GM19035 (cell line): ENCODE data around the gene AFF2.

Experiments used
- ATAC-seq: cut with Tn5 transposase; IDR thresholded peaks from one replicate; pipeline ENCODE4 v1.9.1; 2021; ENCODE audit not compliant: unreplicated experiment

AFF2 gene

GRCh38 chrX:148500423-148501385 is at the start of gene AFF2:
Gene AFF2, plus strand, starts transcription at chrX:148500617. Its CDS starts 481 bp downstream, at chrX:148501098.
- peak; percentile 57 for ATAC-seq

GRCh38 chrX:148457279-148457678 is 43.1 kb upstream of the AFF2 start:
- ATAC-seq = no peak

DNA sequence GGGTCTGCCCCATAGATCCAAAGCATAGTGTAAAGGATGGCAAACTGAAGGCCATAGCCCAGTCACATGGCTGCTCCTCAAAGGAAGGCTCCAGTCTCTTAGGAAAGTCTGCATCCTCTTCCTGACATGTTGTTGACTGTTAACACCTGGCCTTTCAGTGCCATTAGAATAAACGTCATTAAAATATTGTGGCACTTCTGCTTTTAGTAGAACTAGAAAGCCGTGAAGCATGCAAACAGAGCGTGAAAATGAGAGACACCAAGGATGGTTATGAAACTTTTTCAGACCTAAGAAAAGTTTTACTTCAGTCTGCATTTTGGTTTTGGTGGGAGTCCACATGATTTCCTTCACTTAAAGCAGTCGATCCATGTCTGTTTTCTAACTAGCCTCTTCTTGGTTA is 41.1 kb upstream of the AFF2 start:
- peak; percentile 94 for ATAC-seq

GRCh38 chrX:148466292-148466691 is 34.1 kb upstream of the AFF2 start:
- peak; percentile 87 for ATAC-seq

GRCh38 chrX:148470324-148470723 is 30.1 kb upstream of the AFF2 start:
- ATAC-seq = no peak

DNA sequence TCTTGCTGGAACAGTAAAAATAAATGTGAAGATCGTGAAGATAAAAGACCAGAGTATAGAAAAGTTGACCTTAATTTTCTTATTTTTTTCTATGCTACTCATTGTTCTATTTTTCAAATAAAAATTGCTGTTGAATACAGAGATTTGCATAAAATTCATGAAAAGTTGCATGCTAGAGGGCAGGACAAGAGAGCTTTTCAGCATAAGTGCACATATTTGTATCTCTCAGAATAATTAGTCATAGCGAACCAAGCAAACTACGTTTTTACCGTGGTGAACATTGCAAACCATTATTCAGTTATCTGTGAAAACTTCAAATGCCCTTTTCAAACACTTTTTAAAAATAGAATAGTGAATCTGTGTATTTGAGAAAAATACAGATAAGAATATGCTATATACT is 26.4 kb upstream of the AFF2 start:
- ATAC-seq = no peak

- ATAC-seq = no peak
Measured at GRCh38 chrX:148492057-148492456, 8.4 kb upstream of the AFF2 start.

DNA sequence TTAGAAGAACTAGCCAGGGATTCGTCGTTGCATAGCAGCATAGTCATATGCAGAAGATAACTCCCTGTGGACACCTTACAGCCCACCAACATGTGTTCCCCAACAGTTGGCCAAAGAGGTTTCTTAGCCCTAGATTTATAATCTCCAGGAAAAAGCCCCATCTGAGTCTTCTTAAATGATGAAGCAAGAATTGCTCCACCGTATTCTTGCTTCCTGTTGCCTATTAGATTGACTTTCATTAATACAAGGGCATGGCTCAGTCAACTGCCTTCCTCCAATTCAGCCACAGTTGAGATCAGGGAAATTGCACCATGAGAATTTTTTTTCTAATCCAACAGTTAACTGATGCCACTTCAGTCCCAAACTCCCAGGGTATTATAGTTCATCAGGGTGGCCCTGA is 5.2 kb upstream of the AFF2 start:
- ATAC-seq = no peak

- no peak for ATAC-seq
Measured at GRCh38 chrX:148498067-148498466, 2.4 kb upstream of the AFF2 start.

- no peak for ATAC-seq
Measured at GRCh38 chrX:148499638-148500422, 587 bp upstream of the AFF2 start.

DNA sequence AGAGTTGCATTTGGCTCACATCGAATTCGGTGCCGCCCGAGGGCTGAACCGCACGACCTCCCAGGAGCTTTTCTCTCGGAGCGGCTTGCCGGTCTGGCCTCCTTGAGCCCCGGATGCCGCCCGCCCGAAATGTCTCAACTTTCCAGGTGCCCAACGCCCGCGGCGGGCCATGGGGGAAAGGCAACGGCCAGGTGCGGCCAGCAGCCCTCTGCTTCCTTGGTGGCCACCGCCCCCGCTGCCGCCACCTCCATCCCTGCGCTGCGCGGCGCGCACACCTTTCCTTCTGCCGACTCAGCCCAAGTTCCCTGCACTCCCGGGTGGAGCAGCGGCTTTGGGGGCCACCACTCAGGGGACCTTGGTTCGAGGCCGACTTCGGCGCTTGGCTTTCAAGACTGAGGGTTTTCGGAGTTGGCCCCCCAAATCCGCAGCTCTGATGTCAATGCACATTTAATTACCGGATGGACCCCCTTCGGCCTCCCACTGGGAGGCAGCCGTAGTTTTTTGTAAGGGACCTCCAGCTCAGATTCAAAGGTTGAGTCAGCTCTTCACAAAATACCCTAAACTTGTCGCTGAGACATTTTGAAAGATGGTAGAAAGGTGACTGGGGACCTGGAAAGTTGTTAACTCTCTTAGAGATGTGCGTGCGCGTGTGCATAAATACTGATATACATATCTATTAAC is 1.1 kb downstream of the AFF2 start:
- ATAC-seq = peak; percentile 9

GRCh38 chrX:148504506-148504905 is 4.1 kb downstream of the AFF2 start:
- no peak for ATAC-seq

DNA sequence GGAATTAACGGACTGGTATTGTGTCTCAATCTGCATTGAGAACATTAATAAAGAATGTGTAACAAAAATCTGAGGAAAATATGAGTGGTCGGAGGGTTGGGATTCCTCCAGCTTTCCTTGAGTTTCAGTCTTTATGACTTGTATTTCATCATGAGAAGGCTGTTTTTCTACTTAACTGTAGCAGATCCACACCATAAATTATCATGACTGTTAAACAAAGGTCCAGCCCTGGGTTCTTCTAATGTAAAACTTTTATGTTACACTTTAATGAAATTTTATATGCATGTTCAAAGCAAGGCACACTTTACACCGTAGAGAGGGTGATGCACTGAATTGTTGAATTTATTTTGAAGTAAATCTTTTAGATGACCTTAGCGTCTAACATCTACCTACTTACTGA is 7.0 kb downstream of the AFF2 start:
- no peak for ATAC-seq

DNA sequence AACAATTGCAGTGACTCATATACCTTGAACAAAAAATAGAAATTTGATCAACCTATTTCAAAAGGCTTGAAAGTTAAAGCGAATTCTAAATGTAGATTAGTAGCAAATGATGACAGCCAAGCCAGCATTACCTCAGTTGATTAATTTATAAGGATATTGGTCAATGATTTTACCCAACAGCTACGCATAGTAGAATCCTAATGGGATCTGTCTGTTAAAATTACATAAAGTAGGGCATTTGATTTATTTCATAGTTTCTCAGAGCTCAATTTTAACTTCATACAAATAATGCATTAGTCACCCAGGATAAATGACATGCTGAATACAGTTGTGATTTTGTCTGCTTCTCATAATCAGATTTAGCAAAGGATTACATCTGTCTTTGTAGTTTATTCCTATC is 12.0 kb downstream of the AFF2 start:
- no peak for ATAC-seq

DNA sequence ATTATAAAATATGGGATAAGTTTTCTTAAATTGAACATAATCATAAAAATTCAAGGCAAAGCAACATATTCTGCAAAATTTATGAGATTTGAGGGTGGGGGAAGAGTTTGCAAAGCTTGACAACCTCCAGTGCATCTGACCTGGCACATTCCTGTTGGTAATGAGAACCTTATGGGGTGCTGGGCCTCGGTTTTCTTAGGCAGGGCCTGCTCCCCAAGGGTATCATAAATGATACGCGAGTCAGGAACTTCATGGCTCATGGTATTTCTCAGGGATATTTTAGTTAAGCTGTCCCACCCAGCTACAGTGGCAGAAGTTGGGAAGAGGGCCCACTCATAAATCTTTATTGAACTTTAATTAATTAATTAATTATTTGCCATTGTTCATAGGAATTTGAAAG is 13.2 kb downstream of the AFF2 start:
- no peak for ATAC-seq

DNA sequence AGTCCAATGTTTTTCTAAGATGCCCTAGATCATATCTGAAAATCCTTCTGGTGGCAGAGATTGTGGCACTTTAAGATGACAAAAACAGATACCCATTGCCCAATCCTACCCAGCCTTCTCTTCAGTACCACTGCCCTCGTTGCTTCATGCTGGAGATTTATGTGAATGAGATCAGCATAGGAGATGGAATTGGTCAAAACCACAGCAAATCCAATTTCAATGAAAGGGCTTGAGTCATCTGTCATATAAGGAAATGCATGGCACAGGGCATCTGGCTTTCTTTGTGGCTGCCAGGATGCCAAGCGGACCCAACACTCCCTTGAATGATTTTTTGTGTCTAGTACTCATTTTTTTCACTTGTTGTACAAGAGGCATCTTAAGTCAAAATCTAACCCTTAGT is 16.8 kb downstream of the AFF2 start:
- ATAC-seq = no peak

DNA sequence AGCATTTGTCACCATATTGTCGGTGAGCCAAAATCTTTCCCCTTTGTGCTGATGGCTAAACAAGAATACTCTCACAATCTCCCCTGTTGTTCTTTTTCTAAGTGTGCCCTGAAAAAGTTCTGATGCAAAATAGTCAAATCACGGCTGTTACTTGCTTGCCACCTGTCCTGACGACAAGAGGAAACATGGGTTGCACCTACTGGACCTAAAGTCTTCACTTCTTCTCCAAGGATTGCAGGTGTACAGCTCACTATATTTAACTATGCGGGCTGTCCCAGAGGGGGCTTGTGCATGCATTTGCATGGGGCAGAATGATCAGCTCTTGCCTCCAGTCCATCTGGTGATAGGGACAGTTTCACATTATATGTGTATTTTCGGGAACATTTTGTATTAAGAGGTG is 21.6 kb downstream of the AFF2 start:
- ATAC-seq = no peak

DNA sequence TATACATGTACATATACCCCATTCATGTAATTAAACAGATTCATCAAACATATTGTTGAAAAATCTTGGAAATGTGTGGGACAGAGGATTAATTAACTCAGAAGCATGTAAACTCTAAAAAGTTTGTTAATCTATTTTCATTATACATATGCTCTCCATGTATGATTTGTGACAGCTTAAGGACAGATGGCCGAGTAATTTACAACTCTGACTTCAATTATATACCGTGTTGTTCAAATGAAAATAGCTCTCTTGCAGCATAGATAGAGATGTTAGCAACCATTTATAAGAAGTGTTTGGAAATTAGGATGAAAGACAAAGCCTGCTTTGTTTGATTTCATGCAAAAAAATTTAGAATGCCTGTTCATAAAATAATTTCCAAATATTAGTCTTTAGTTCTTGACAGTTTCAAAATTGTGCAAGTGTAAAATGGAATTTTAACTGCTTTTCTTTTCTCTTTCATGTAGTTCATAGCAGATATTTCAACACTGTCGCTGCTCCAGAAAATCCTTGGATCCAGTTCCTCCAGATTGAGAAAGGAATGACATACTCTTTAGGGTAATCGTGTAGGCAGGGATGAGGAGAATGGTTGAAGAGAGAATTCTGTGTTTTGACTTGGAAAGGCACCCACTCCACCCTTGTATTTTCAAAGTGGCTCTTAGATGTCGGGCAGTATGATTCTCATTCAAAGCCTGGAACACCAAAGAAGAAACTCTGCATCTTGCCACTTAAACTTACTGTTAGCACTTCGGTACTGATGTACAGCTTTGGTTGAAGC is 23.1 kb downstream of the AFF2 start:
- no peak for ATAC-seq

DNA sequence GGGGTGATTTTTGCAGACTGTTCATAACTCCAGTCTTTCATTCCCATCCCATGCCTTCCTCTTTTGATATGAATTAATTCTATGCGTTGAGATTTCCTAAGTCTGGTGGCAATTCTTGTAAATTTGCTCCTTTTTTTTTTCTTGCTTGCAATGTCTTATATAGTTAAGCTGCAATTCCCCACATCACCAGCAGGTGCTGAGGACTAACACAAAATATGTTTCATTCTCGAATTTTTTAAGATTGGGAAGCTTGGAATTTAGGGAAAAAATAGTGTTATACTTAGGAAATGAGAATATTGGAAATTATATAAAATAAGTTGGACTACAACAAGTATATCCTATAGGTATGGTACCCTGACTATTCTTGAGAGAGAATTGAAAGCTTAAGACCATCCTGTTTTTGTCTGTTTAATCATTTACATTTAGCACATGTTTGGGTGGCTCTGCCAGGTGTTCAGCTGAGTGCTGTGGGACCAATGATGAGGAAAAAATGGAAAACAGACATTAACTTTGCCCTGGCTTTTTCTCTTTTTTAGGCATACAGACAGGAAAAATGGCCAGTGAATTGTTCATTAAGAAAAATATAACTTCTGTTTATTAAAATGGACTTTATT is 30.2 kb downstream of the AFF2 start:
- ATAC-seq = no peak

DNA sequence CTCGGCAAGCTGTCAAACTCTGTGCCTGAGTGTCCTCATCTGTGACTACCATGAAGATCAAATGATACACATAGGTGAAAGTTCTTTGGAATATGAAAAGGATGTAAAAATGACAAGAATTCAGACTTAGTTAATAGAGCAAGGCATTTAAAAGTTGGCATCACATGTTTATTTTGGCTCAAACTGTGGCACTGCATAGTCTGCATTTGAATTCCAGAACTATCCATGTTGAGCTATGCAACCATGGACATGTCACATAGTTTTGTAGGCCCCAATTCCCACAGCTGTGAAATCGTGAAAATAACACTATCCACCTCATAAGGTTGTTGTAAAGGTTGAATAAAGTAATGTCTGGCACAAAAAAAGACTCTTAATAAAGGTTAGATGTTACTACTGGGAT is 33.9 kb downstream of the AFF2 start:
- no peak for ATAC-seq
